ENCODE measurements around the gene FBXW11. TPM values are rescaled to one million over a fixed set of nuclear protein-coding genes. Genes with fewer than 3 reads are reported as not detected.
A peak's percentile ranks its signal among the peaks of the same experiment; 100 is the strongest.

Gene FBXW11
- total RNA-seq, 1 experiment from 2014 or later = 52.2 TPM

GRCh38 chr5:171997011-171997410 lies 9.4 kb downstream of the FBXW11 start:
- DNase-seq (ENCODE audit: low spot score) (no peak), ATAC-seq (no peak)
- H3K4me1 Mint-ChIP-seq = peaks cover 62% of the 10 kb centered on the region
- POLR2A ChIA-PET = interaction anchor here (1.7 kb wide), 1 partner anchor 10 kb away, joined by 4 read pairs; the partner anchor contains the start of gene FBXW11
- TF ChIP-seq CBFB (CRISPR knock-in tag; IDR thresholded peaks at IDR 0.05; ENCODE audit: low read depth) (no peak), TEAD4 (CRISPR knock-in tag; IDR thresholded peaks at IDR 0.05) (no peak), ELF4 (CRISPR knock-in tag; IDR thresholded peaks at IDR 0.05; ENCODE audit: low read depth) (no peak), ZNF396 (CRISPR knock-in tag; IDR thresholded peaks at IDR 0.05; ENCODE audit: borderline replicate concordance) (no peak), ZNF671 (CRISPR knock-in tag; IDR thresholded peaks at IDR 0.05) (no peak)
- TF ChIP-seq, protein P1, sequence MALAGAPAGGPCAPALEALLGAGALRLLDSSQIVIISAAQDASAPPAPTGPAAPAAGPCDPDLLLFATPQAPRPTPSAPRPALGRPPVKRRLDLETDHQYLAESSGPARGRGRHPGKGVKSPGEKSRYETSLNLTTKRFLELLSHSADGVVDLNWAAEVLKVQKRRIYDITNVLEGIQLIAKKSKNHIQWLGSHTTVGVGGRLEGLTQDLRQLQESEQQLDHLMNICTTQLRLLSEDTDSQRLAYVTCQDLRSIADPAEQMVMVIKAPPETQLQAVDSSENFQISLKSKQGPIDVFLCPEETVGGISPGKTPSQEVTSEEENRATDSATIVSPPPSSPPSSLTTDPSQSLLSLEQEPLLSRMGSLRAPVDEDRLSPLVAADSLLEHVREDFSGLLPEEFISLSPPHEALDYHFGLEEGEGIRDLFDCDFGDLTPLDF (CRISPR knock-in tag; IDR thresholded peaks at IDR 0.05) = no peak
- H3K9me3 Mint-ChIP-seq = no peaks in the 10 kb centered on the region
- no peak overlapping the region for H3K4me3 Mint-ChIP-seq
- CTCF ChIA-PET = interaction anchor here (3.6 kb wide), 1 partner anchor 85 kb away, joined by 16 read pairs; no protein-coding TSS in a partner anchor
- H3K36me3 Mint-ChIP-seq = peaks cover 11% of the 10 kb centered on the region
- no peaks in the 10 kb centered on the region for H3K27me3 Mint-ChIP-seq (ENCODE audit: low read depth)
- H3K27ac Mint-ChIP-seq = peak overlapping the region; percentile 55; the same call in 1 of the 2 replicates

GRCh38 chr5:171992813-171993212 lies 13.6 kb downstream of the FBXW11 start:
- ChIA-PET CTCF (no interaction called here), POLR2A (no interaction called here)
- Mint-ChIP-seq H3K27ac (peak overlapping the region; percentile 39), H3K4me1 (peaks cover 40% of the 10 kb centered on the region), H3K4me3 (no peak overlapping the region), H3K27me3 (ENCODE audit: low read depth) (no peaks in the 10 kb centered on the region), H3K36me3 (peaks cover 16% of the 10 kb centered on the region), H3K9me3 (no peaks in the 10 kb centered on the region)
- ATAC-seq (no peak), DNase-seq (ENCODE audit: low spot score) (no peak)
- TF ChIP-seq, protein P2, sequence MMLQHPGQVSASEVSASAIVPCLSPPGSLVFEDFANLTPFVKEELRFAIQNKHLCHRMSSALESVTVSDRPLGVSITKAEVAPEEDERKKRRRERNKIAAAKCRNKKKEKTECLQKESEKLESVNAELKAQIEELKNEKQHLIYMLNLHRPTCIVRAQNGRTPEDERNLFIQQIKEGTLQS (CRISPR knock-in tag; conservative IDR thresholded peaks at IDR 0.05) = no peak
- TF ChIP-seq SOX15 (CRISPR knock-in tag; IDR thresholded peaks at IDR 0.05) = no peak
- TF ChIP-seq NFATC4 (CRISPR knock-in tag; IDR thresholded peaks at IDR 0.05) = no peak
- TF ChIP-seq, protein P3, sequence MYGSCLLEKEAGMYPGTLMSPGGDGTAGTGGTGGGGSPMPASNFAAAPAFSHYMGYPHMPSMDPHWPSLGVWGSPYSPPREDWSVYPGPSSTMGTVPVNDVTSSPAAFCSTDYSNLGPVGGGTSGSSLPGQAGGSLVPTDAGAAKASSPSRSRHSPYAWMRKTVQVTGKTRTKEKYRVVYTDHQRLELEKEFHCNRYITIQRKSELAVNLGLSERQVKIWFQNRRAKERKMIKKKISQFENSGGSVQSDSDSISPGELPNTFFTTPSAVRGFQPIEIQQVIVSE (CRISPR knock-in tag; IDR thresholded peaks at IDR 0.05; ENCODE audit: borderline replicate concordance) = no peak
- TF ChIP-seq ATF1 (CRISPR knock-in tag; IDR thresholded peaks at IDR 0.05) = no peak
- no peak for TF ChIP-seq PRRX2 (CRISPR knock-in tag; IDR thresholded peaks at IDR 0.05)
- no peak for TF ChIP-seq OVOL2 (CRISPR knock-in tag; IDR thresholded peaks at IDR 0.05; ENCODE audit: borderline replicate concordance)
- no peak for TF ChIP-seq ZNF396 (CRISPR knock-in tag; IDR thresholded peaks at IDR 0.05; ENCODE audit: borderline replicate concordance)
- TF ChIP-seq PRDM15 (CRISPR knock-in tag; IDR thresholded peaks at IDR 0.05) = no peak
- TF ChIP-seq, protein P4, sequence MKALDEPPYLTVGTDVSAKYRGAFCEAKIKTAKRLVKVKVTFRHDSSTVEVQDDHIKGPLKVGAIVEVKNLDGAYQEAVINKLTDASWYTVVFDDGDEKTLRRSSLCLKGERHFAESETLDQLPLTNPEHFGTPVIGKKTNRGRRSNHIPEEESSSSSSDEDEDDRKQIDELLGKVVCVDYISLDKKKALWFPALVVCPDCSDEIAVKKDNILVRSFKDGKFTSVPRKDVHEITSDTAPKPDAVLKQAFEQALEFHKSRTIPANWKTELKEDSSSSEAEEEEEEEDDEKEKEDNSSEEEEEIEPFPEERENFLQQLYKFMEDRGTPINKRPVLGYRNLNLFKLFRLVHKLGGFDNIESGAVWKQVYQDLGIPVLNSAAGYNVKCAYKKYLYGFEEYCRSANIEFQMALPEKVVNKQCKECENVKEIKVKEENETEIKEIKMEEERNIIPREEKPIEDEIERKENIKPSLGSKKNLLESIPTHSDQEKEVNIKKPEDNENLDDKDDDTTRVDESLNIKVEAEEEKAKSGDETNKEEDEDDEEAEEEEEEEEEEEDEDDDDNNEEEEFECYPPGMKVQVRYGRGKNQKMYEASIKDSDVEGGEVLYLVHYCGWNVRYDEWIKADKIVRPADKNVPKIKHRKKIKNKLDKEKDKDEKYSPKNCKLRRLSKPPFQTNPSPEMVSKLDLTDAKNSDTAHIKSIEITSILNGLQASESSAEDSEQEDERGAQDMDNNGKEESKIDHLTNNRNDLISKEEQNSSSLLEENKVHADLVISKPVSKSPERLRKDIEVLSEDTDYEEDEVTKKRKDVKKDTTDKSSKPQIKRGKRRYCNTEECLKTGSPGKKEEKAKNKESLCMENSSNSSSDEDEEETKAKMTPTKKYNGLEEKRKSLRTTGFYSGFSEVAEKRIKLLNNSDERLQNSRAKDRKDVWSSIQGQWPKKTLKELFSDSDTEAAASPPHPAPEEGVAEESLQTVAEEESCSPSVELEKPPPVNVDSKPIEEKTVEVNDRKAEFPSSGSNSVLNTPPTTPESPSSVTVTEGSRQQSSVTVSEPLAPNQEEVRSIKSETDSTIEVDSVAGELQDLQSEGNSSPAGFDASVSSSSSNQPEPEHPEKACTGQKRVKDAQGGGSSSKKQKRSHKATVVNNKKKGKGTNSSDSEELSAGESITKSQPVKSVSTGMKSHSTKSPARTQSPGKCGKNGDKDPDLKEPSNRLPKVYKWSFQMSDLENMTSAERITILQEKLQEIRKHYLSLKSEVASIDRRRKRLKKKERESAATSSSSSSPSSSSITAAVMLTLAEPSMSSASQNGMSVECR (CRISPR knock-in tag; IDR thresholded peaks at IDR 0.05; ENCODE audit: borderline replicate concordance) = no peak
